GM19328 (cell line): ENCODE data around the gene SPON2.
"Not testable (repeated sequence)": the region's sequence is repeated elsewhere in the genome, so short reads cannot be mapped to it uniquely, and the experiment has no call there.

ENCODE experiments used
- ATAC-seq: cut with Tn5 transposase; IDR thresholded peaks from one replicate; pipeline ENCODE4 v1.9.1; 2021; ENCODE audit warnings: mild to moderate bottlenecking, moderate library complexity; ENCODE audit not compliant: unreplicated experiment

The SPON2 gene

DNA sequence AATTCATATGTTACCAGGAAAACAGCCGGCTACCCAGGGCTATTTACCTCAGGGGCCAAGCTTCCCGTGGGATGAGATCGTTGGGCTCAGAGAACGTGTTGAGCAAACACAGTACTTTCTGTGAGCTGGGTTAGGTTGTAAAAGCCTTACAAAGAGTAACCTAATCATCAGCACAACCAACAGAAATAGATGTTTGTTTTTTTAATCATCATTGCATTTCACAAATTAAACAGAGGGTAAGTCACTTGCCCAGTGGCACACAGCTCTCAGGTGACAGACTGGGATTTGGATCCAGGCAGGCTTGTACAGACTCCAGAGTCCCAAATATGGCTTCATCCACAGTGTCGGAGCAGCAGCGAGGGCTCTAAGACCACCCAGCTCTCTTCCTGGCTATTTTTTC lies 20.1 kb downstream of the SPON2 start:
- no peak for ATAC-seq

DNA sequence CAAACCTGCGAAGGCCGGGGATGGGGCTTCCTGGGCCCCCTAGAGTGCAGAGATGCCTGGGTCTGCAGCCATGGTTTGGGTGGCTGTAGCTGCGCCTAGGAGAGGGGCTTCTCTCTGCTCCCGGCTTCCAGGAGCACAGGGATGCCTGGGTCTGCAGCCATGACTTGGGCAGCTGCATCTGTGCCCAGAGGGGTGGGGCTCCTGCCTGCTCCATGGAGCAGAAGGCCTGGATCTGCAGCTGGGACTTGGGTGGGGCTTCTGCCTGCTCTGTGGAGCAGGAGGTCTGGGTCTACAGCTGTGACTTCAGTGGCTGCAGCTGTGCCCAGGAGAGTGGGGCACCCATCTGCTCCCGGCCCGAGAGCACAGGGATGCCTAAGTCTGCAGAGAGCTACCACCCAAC lies 20.8 kb downstream of the SPON2 start:
- no peak for ATAC-seq

- no peak for ATAC-seq
Measured at GRCh38 chr4:1150875-1151274, 21.5 kb downstream of the SPON2 start.

- ATAC-seq: no peak
Measured at GRCh38 chr4:1139860-1140259, 32.5 kb downstream of the SPON2 start.

DNA sequence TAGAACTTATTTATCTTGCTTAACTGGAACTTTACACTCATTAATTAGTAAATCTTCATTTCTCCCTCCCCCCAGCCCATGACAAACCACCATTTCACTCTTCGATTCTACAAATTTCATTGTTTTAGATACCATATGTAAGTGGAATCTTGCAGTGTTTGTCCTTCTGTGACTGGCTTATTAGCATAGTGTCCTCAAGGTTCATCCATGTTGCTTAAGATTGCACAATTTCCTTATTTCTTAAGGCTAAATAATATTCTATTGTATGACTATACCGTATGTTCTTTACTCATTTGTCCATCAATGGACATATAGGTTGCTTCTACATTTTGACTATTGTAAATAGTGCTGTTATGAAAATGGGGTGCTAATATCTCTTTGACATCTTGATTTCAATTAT lies 34.5 kb downstream of the SPON2 start:
- no peak for ATAC-seq

DNA sequence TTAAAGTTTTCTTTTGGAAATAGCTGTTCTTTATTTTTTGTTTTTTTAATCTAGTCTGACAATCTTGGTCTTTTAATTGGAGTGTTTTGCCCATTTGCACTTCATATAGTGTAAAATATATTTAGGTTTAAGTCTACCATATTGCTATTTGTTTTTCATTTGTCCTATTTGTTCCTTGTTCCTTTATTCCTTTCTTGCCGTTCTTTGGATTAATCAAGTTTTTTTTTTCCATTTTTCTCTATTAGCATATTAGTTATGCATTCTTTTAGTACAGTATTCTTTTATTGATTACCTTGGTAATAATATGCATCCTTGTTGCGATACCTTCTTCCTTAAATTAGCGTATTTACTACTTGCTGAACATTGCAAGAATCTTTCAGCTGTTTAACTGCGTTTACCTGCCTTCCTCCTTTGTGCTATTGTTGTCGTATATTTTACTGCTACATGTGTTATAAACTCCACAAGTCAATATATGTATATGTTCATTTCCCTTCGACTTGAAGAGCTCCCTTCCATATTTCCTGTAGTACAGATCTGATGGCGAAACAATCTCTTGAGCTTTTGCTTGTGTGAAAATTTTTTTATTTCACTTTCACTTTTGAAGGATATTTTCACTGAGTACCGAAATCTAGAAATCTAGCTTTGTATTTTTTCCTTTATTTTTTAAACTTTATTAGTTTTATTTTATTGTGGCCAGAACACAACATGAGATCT lies 35.2 kb downstream of the SPON2 start:
- no peak for ATAC-seq

GRCh38 chr4:1136048-1136447 lies 36.3 kb downstream of the SPON2 start:
- no peak for ATAC-seq

DNA sequence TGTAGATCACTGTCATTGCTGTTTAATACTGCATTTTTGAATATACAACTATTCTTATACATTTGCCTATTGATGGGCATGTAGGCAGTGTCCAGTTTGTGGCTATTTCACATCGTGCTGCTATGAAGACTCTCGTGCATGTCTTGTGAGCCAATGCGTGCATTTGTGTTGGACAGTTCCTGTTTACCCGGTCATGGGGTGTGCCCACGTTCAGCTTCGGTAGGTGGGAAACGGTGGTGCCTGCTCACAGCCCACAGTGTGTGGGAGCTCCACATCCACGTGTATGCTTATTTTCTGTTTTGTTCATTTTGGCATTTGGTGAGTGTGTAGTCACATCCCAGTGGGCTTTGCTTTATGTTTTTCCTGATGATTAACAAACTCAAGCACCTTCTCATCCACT lies 39.4 kb downstream of the SPON2 start:
- no peak for ATAC-seq

DNA sequence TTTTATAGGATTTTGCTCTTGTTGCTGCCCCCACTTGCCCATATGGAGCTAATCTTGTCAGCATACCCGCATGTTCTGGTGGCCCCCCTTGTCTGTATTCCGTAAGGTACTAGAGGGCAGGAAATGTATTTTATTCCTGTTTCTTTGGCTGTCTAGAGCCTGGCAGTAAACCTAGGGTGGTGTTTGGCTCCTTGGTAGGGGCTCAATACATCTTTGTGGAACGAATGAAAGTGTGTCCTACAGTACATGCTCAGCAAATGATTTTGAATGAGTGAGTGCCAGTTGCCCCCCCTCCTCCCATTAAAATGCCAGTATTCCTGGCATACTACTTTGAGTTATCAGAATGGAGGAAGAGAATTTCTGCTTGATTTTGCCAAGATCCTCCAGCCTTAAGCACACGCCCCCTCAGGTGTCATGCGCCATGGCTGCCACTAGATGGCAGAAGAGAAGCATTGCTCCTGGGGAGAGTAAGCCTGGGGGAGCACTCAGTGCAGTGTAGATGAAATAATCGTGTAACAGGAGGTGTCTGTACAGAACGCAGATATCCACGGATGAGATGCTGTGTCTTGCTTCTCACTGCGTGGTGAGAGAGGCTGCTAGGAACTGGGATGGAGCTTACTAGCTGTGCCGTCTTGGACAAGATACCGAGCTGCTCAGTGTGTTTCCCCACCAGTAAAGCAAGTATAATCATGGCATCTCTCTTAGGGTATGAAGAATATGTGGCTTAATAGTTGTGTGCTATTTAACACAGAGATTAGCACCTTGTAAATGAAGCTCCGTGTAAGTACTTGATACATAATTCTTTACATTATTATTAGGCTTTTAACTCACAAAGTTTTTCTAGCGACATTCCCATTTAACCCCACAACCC lies 41.8 kb downstream of the SPON2 start:
- ATAC-seq: peak; percentile 58

- ATAC-seq: no peak
Measured at GRCh38 chr4:1126506-1126905, 45.9 kb downstream of the SPON2 start.

GRCh38 chr4:1125466-1125865 lies 46.9 kb downstream of the SPON2 start:
- ATAC-seq: not testable (repeated sequence)

DNA sequence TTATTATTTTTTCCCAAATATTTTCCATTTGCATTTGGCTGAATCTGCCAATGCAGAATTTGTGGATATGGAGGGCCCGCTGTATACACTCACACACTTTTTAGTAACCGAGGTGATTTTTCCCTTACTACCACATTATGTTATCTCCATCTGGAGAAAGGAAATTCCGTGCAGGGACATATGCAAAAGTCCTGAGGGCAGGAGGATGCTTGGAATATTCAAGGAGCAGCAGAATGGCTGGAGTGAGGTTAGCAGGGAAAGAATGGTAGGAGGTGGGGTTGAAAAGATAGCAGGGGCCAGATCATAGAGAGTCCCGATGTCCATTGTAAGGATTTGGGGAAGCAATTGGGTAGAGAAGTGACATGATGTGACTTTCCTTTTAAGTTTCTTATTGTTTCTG lies 47.6 kb downstream of the SPON2 start:
- ATAC-seq: no peak

DNA sequence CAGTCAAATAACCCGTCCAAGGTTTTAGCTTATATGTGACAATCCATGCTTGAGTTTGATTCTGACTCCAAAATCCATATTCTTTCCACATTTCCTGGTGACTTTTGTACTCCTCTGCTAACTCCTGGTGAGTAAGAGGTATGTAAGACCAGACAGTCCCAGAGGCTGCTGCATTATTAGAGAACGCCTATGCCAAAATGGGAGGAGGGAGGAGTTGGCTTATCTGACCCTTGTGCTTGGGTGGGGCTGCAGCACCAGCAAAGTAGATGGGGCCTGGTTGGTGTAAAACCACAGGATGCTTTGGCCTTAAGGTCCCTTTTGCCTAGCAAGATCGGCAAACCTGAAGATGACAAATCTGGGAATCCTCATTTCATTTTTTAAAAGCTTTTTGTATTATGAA lies 49.9 kb downstream of the SPON2 start:
- no peak for ATAC-seq
